HG03469 (cell line): ENCODE results near the gene ANKZF1.

Experiments
- ATAC-seq: cut with Tn5 transposase; IDR thresholded peaks from one replicate; pipeline ENCODE4 v1.9.1; 2021; ENCODE audit warnings: mild to moderate bottlenecking, moderate library complexity, moderate number of reproducible peaks; ENCODE audit not compliant: unreplicated experiment

Gene ANKZF1

DNA sequence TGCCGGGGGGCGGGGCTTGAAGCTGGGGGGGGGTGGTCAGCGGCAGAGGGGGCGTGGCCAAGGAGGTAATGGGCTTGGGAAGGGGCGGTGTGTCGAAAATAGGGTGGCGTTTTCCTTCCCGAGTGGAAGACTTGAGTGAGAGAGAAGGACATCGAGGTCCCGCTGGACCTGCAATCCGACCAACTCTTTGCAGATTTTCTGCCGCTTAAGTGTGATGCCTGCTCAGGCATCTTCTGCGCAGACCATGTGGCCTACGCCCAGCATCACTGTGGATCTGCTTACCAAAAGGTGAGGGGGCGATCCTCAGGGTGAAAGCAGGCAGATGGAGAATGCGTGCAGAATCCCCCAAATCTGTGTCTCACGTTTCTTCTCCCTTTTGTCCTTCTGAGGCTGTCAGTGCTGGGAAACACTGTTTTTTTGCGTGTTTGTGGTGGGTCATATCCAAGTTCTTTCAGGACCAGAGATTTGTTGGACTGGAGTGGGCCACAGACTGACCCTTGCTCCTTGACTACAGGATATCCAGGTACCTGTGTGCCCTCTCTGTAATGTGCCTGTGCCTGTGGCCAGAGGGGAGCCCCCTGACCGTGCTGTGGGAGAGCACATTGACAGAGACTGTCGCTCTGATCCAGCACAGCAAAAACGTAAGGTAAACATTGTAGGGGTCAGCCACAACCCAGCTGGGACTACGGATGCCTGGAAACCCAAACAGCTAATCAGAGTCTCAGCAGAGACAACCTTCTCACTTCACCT, 22.3 kb upstream of the ANKZF1 start:
- no peak for ATAC-seq

- no peak for ATAC-seq
These were observed 21.5 kb upstream of the ANKZF1 start for GRCh38 chr2:219207884-219208740.

- no peak for ATAC-seq
These were observed 20.1 kb upstream of the ANKZF1 start for GRCh38 chr2:219209236-219210195.

GRCh38 chr2:219210196-219210885, 19.3 kb upstream of the ANKZF1 start:
- ATAC-seq = no peak

DNA sequence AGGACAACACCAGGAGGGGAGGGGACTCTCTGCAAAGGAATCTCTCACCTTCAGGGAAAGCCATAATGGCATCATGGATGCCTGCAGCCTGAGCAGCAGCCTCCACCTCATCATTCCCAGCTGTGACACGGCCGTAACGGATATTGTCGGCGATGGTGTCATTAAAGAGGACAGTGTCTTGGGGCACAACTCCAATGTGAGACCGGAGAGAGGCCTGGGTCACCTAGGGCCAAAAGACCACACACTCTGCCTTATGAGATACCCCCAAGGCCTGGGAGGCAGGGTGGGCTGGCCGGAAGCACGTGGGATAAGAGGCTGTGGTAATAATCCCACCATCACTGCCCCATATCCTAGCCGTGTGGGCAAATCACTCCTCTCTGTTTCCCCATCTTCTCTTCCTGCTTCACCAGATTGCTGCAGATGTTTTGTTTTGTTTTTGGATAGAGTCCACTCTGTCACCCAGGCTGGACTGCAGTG, 18.7 kb upstream of the ANKZF1 start:
- ATAC-seq = no peak

DNA sequence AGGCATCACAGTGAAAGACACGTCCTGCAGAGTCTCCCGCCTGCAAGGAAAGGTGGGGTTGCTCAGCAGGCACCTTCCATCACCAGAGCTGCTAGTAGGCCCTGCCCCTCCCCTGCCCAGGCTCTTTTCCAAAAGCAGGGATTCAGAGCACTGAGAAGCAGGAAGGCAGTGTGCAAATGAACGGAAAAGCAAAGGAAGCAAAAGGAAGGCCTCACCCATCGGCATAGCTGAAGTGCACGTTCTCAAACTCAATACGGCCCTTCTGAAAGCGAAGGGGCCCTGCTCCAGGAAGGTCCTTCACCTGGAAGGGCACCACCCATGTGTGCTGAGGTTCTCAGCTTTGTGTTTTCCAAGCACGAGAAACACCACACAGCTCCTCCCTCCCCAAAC, 16.6 kb upstream of the ANKZF1 start:
- no peak for ATAC-seq

- no peak for ATAC-seq
These were observed 16.0 kb upstream of the ANKZF1 start for GRCh38 chr2:219213486-219214071.

DNA sequence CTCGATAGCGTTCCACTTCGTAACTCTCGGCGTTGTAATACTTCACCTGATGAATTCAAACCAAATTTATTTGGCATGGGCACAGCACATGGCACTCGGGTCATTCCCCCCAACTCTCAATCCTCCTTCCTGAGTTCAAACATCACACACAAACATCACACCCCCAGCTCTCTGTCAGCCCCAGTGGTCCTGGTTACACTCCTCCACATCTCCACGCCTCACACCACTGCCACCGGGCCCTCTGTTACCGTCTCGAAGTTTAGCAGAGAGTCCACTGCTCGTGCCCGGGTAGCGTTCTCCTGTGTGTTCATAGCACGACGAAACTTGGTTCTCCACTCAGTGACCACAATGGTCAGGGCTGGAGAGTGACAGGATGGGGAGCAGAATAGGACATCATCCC, 15.5 kb upstream of the ANKZF1 start:
- no peak for ATAC-seq

DNA sequence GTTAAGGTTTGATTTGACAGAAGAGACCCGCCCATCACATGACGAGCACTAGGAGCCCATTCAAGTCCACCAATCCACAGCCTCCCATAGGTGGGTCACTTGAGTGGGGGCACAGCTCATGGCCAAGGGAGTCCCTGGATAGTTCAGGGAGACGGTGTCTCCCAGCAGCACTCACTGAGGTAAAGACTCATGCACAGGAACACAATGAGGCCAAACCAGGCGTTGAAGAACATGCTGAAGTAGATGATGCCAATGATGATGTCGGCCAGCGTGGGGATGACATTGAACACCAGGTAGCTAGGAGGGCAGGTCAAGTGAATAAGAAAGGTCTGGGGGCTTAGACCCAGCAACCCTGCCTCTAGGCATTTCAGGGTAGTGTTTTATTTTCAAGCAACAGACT, 14.8 kb upstream of the ANKZF1 start:
- ATAC-seq = no peak

DNA sequence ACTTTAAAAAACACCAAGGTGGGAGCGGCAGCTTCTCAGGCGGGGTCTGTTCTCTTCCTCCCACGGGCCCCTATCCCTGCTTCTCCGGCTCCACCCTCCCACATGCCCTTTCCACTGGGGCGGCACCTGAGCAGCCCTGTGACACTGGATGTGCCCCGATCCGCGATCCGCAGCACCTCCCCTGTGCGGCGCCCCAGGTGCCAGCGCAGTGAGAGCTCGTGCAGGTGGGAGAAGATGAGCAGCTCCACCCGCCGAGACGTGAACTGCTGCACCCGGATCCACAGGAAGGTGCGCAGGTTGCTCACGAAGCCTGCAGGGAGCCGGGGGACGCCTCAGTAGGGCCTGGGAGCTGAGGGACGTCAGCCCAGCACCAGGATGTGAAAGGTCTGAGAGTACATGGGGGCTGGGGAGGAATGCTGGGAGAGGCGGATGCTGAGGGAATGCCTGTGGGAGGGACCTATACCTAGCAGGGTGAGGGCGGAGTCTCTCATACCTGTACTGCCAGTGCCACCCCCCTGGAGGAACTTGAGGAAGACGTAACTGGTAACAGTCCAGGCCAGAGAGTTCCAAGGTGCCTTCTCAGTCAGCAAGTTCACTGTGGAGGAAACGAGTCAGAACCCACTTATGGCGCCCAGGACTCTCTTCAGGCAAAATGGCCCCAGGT, 13.6 kb upstream of the ANKZF1 start:
- ATAC-seq = no peak

GRCh38 chr2:219216535-219216915, 13.1 kb upstream of the ANKZF1 start:
- no peak for ATAC-seq

DNA sequence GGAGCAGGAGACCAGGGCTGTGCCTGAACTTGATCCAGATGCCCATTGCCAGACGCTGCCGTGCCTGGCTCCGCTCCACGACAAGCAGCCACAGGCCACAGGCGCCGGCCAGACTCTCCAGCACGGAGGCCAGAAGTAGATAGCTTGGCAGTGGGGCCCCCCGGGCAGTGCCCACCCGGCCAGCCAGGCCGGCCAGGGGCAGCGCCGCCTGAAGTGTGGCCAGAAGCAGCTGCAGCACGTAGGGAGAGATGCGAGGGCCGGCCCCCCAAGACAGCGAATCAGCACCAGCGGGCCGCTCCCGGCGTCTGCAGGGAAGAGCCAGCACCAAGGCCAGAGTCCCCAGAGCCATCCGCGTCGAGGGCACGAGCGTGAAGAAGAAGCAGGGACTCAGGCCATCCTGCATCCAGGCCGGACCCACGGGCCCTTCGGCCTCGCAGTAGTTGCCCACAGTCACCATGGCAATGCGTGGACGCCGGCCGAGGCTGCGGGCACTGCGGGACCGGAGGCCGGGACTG, 11.3 kb upstream of the ANKZF1 start:
- ATAC-seq = no peak

- no peak for ATAC-seq
These were observed 10.6 kb upstream of the ANKZF1 start, which contains the start of gene ABCB6 for GRCh38 chr2:219218732-219219701. ABCB6 (minus strand) TSS chr2:219218958; CDS start chr2:219218673, 285 bp downstream.

GRCh38 chr2:219219784-219220532, 9.6 kb upstream of the ANKZF1 start:
- ATAC-seq = no peak

DNA sequence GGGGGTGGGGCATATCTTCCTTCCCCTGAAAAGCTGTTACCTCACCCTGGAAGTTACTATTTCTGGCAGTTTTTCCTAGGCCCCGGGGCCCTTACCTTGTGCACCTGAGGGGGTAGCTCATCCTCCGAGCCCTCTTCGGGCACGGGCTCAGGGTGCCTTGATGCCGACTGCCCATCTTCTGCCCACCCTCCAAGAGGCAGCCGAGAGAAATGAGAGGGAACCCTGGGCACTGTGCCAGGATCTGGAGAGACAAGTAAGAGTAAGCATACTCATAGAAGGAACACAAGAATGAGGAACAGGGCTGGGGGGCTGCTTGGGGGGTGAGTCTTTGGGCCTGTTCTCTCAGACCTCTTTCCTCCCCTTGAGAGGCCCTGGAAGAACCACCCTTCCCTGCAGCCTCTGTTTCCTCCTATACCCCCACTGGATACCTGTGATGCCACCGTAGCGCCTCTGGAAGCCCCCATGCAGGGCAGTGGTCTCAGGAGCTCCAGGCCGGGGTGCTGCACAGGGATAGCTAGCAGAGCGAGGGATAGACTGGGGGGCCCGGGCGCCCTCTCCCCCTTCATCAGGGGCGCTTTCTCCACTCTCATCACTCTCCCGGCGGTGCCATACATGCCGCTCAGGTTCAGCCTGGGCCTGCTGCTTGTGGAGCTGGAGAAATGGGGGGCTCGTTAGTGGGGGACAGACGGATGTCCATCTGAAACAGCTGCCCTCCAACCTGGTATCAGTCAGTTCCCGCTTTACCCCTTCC, 8.8 kb upstream of the ANKZF1 start:
- ATAC-seq = no peak

DNA sequence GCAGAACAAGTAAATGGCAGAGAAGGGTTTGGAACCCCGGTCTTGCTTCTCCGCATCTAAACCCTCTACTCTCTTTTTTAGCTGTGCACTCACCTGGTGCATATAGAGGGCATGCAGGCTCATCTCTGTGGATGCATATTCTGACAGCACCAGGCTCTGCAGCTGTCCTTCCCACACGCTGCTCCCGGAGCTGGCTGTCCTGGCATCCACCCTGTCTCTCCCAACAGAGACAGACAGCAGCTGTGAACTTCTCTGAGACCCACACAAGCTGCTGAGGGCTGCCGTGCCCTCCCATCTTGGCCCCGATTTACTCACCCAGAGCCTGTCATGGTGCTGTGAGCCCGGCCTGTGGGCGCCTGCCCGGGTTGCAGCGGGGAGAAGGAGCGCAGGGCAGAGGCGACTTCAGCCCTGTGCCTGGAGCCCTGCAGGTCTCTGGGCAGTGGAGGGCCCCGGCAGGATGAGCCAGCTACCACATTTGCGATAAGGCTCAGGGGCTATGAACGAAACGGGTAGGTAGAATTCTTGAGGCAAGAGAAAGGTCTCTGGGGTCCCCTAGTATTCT, 7.6 kb upstream of the ANKZF1 start:
- no peak for ATAC-seq
